GM19372 (cell line): ENCODE results near the gene FBXO15.

ENCODE experiments used
- ATAC-seq: cut with Tn5 transposase; IDR thresholded peaks from one replicate; pipeline ENCODE4 v1.9.1; 2021; ENCODE audit warnings: mild to moderate bottlenecking, low read depth, moderate library complexity; ENCODE audit not compliant: unreplicated experiment

FBXO15 gene

GRCh38 chr18:74116633-74117554, 30.7 kb downstream of the FBXO15 start:
- peak; percentile 63 for ATAC-seq

DNA sequence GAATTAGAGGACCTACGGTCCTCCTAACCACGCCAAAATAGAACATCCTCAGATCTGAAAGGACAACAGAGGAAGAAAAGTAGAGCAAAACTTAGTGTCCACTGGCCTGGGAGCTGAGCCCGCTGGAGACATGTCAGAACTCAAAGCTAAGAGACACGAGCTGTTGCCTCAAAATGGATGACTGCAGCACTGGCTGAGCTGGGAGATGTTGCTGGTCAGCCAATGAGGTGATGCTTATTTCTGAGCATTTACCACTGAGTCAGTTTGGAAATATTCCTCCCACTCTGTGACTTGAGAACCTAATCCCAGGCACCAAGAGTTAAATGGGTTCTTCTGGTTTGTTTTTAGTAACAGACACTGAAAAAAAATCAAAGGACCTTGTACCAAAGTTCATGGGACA, 32.6 kb downstream of the FBXO15 start:
- ATAC-seq = no peak

DNA sequence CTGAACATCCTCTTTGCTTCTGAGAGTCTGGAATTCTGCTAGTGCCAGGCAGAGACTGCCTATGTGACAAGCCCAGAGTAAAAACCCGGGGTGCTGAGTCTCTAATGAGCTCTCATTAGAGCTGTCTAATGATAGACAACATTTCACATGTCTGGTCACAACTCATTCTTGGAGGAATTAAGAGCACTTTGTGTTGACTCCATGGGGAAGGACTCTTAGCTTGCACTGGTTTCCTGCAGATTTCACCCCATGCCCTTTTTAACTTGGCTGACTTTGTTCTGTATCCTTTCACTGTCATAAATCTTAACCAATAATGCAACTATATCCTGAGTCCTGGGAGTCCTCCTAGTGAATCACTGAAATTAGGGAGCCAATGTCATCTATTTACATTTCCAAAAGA, 33.5 kb downstream of the FBXO15 start:
- ATAC-seq = no peak

GRCh38 chr18:74113711-74114110, 33.9 kb downstream of the FBXO15 start:
- ATAC-seq = no peak

DNA sequence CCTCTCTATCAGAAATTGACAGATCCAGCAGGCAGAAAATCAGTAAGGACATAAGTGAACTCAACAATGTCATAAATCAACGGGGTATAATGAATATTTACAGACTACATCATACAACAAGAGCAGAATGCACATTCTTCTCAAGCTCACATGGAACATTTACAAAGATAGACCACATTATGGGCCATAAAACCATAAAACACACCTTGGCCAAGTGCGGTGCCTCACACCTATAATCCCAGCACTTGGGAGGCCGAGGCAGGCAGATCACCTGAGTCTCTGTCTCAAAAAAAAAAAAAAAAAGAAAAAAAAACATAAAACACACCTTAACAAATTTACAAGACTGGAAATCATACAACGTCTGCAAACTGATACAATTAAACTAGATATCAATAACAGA, 36.7 kb downstream of the FBXO15 start:
- no peak for ATAC-seq

- no peak for ATAC-seq
Observed at GRCh38 chr18:74110149-74110548, 37.5 kb downstream of the FBXO15 start.

DNA sequence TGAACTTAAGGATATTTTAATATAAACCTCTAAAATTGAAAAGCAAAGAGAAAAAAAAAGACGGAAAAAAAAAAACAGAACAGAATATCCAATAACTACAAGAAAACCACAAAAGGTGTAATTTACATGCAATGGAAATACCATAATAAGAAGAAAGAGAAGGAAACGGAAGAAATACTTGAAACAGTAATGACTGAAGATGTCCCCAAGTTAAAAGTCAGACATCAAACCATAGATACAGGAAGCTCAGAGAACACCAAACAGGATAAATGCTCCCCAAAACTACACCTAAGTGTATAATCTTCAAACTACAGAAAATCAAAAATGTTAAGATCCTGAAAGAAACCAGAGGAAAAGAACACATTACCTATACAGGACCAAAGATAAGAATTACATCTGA, 39.2 kb downstream of the FBXO15 start:
- no peak for ATAC-seq

DNA sequence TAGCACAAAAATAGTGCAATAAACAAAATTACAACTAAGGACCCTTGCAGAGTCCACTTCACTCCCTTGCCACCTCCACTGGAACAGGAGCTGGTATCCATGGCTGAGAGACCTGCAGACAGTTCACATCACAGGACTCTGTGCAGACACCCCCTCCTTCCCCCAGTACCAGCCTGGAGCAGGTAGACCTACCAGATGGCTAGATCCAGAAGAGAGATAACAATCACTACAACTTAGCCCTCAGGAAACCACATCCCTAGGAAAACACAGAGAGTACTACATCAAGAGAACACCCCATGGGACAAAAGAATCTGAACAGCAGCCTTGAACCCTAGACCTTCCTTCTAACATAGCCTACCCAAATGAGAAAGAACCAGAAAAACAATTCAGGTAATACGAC, 49.8 kb downstream of the FBXO15 start:
- ATAC-seq = no peak

- ATAC-seq = no peak
Observed at GRCh38 chr18:74092922-74093321, 54.7 kb downstream of the FBXO15 start.

GRCh38 chr18:74084184-74084855, 63.3 kb downstream of the FBXO15 start:
- no peak for ATAC-seq

DNA sequence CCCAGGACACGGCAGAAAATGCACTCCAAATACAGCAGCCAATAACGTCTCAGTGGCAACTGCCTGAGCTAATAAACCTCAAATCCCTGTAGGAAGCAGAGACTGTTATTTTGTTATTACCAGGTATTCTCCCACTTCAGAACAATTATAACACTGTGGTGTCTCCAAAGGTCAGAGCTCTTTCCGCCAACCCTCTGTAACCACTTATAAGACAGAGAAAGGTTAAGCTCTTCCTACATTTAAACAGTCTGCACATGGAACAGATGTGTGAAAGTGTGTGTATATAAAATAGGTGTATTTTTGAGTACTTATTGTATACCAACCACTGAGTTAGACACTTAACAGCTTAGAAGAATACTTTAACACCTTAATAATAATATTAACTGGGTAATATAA, 64.1 kb downstream of the FBXO15 start:
- ATAC-seq = no peak

GRCh38 chr18:74082742-74083556, 64.7 kb downstream of the FBXO15 start:
- peak; percentile 12 for ATAC-seq

GRCh38 chr18:74081966-74082741, 65.5 kb downstream of the FBXO15 start:
- peak; percentile 98 for ATAC-seq

- no peak for ATAC-seq
Observed at GRCh38 chr18:74078257-74078656, 69.4 kb downstream of the FBXO15 start.

DNA sequence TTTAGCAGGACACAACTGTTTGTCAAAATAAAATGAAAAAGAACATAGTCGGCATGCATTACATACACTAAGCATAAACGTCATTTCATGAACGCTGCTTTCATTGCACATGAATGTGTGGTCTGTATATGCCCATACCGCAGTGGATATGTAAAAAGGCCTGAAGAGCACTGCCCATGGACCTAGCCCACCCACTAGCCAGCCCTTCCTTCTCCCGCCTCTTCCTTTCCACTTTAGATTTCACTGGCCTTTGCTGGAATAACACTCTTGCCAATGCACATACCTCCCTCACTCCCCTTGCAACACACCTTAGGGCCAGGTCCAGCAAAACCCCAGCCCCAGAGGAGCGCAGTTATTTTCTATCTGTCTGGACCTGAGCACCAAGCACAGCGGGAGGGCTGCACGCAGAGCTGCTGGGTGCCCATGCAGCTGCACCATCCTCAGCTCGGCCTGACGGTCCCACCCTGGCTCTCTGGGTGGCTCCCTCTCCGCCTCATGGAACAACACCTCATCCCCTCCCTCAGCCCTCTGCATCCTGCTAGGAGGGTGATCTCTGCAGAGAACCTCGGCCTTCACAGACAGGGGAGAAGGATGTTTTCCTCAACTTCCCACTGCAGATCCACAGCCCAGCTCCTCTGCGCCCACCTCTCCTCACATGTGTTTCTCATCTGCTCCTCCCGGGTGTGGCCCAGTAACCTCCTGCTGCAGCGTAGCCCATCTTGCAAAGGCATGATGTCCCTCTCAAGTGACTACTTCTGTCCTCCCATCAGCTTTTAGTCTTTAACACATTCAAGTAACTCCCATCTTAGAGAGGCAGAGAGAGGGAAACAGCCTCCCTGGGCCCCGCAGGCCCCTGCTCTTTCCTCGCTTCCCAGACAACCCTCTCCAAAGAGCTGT, 72.7 kb downstream of the FBXO15 start:
- no peak for ATAC-seq

DNA sequence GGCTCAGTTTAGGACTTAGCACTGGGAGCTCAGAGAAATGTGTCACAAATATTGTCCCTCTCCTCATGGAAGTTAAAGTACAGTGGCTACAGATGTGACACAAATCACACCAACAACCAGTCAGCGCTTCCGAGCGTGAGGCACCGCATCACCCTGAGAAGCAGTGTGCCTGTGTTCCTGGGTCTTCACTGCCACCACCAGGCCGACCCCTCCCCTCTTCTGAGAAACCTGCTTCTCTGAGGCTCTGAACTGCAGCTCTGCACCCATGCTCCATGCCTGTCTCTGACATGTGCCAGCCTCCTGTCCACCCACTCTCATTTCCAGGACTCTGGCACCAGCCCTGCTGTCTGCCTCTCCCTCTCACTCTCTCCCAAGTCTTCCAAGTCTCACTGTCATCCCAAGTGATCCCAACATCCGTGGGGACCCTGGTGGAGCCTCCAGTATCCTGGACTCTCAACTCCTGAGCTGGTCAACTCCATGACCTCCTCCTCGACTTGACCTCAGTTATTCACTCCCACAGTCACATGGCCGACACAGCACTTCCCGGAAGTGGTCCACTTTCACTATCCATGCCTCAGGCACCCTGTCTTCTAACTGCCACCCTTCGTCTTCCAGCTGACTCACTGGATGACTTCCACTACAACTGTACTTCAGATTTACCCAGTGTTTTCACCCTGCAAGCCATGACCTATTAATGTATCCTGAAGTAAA, 73.5 kb downstream of the FBXO15 start:
- ATAC-seq = no peak

- no peak for ATAC-seq
Observed at GRCh38 chr18:74069178-74070050, 78.2 kb downstream of the FBXO15 start.

DNA sequence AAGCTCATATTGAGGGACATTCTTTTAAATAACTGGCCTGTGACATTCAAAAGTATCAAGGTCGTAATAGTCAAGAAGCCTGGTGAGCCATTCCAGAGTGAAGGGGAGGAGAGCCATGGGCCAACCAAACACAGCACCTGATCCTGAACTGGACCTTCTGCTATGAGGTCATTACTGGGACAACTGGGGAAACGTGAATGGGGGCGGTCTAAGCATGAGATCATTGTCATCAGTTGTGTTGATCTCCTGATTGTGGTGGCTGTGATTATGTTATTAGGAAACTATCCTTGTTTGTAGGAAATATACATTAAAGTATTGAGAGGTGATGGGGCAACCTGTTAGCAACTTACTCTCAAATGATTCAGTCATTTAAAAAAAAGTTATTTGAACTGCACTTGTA, 79.3 kb downstream of the FBXO15 start:
- no peak for ATAC-seq
